BLaER1 (cell line): ENCODE measurements around the gene CPM.
"Not testable (repeated sequence)": the region's sequence is repeated elsewhere in the genome, so short reads cannot be mapped to it uniquely, and the experiment has no call there.

ENCODE experiments used
- H3K27ac ChIP-seq: shearing (Covaris generic); formaldehyde crosslinking; 2 replicates; pipeline ENCODE4 v1.8.1; 2022
- H3K27me3 ChIP-seq: shearing (Covaris generic); formaldehyde crosslinking; 2 replicates; pipeline ENCODE4 v1.8.1; 2022
- H3K36me3 ChIP-seq: shearing (Covaris generic); formaldehyde crosslinking; 2 replicates; pipeline ENCODE4 v1.8.1; 2022
- H3K4me1 ChIP-seq: shearing (Covaris generic); formaldehyde crosslinking; 2 replicates; pipeline ENCODE4 v1.8.1; 2022
- H3K4me2 ChIP-seq: shearing (Covaris generic); formaldehyde crosslinking; 2 replicates; pipeline ENCODE4 v1.8.1; 2022
- H3K4me3 ChIP-seq: shearing (Covaris generic); formaldehyde crosslinking; 2 replicates; pipeline ENCODE4 v1.8.1; 2022
- H3K9ac ChIP-seq: shearing (Covaris generic); formaldehyde crosslinking; 2 replicates; pipeline ENCODE4 v1.8.1; 2022
- H3K9me3 ChIP-seq: shearing (Covaris generic); formaldehyde crosslinking; 2 replicates; pipeline ENCODE4 v1.8.1; 2022
- H4K20me1 ChIP-seq: shearing (Covaris generic); formaldehyde crosslinking; 2 replicates; pipeline ENCODE4 v1.8.1; 2022
- Cebpa-rat ChIP-seq: shearing (Covaris generic); IDR thresholded peaks from 2 replicates; pipeline ENCODE4 v1.8.1; 2022

Gene CPM

GRCh38 chr12:68870443-68870842 is 62.5 kb downstream of the CPM start:
- Histone ChIP-seq H3K27ac (no peak overlapping the region), H3K9ac (no peak overlapping the region), H3K4me1 (peaks cover 70% of the 10 kb centered on the region), H4K20me1 (no peaks in the 10 kb centered on the region), H3K4me3 (no peak overlapping the region), H3K4me2 (peak overlapping the region; percentile 73), H3K36me3 (no peaks in the 10 kb centered on the region), H3K27me3 (no peaks in the 10 kb centered on the region), H3K9me3 (peaks cover 6% of the 10 kb centered on the region; the same call in 1 of the 2 replicates)
- TF ChIP-seq Cebpa-rat = no peak

GRCh38 chr12:68870011-68870410 is 63.0 kb downstream of the CPM start:
- Histone ChIP-seq H3K9ac (no peak overlapping the region; the same call in 1 of the 2 replicates), H4K20me1 (no peaks in the 10 kb centered on the region), H3K9me3 (peaks cover 6% of the 10 kb centered on the region; the same call in 1 of the 2 replicates), H3K4me2 (peak overlapping the region; percentile 73), H3K4me1 (peaks cover 66% of the 10 kb centered on the region), H3K36me3 (no peaks in the 10 kb centered on the region), H3K27ac (peak overlapping the region; percentile 34; the same call in 1 of the 2 replicates), H3K27me3 (no peaks in the 10 kb centered on the region), H3K4me3 (no peak overlapping the region)
- TF ChIP-seq Cebpa-rat = no peak

DNA sequence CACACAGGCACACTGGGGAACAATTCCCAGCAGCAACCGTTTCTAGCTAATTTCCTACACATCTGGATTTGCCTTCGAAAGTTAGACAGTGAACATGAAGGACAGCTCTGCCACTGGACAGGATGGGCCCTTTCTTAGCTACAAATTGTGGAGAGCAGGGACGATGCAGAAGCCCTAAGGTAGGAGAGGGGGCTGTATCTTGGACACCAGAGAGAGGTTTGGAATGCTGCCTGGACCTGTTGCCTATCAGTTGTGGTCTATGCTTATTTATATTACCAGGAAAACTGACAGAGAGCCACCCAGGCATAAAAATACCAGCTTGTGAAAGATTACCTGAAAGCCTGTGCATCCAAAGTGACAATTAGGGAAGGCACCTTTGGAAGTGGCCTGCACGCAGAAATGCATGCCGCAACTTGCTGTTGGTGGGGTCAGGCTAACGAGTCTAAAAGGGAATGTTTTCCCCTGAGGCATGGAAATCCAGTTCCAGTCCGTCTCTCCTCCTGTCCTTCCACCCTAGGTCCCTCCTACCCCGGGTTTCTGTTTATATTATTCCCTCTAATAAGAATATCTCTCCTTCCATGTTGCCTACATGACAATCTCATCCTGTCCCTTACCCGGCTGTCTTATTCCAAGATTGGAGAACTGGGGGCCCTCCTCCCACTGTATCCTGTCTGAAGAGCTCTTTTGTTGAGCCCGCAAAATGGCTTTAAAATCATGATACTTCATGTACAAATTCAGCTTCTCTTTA is 64.8 kb downstream of the CPM start:
- Histone ChIP-seq H3K4me1 (peaks cover 56% of the 10 kb centered on the region), H3K27me3 (no peaks in the 10 kb centered on the region), H3K36me3 (no peaks in the 10 kb centered on the region), H3K4me3 (no peak overlapping the region), H4K20me1 (no peaks in the 10 kb centered on the region), H3K27ac (no peak overlapping the region), H3K9ac (no peak overlapping the region), H3K4me2 (peak overlapping the region; percentile 14), H3K9me3 (no peaks in the 10 kb centered on the region)
- TF ChIP-seq Cebpa-rat = no peak

DNA sequence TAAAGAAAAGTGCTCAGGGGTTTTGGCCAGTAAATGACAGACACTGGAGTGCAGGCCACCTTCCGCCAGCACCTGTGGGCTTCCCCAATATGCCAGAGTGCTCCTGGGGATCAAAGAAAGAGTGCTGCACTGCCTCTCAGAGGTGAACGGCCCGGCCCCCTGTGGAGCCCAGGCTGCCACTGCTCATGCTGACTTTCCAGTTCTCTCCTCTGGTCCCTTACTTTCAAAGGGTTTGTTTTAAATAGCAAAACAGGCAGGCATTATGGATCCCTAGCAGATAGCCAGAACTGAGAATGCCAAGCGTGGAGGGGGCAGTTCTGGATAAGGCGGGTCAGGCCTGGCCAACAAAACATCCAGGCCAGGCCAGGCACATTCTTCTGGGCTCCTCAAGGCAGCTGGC is 65.4 kb downstream of the CPM start:
- TF ChIP-seq Cebpa-rat = no peak
- H3K27ac ChIP-seq = no peak overlapping the region
- H3K27me3 ChIP-seq = no peaks in the 10 kb centered on the region
- H3K36me3 ChIP-seq = no peaks in the 10 kb centered on the region
- no peaks in the 10 kb centered on the region for H3K9me3 ChIP-seq
- no peak overlapping the region for H3K4me3 ChIP-seq
- no peaks in the 10 kb centered on the region for H4K20me1 ChIP-seq
- peak overlapping the region; percentile 14 for H3K4me2 ChIP-seq
- H3K4me1 ChIP-seq = peaks cover 56% of the 10 kb centered on the region
- H3K9ac ChIP-seq = no peak overlapping the region

GRCh38 chr12:68866950-68867349 is 66.0 kb downstream of the CPM start:
- Histone ChIP-seq H4K20me1 (no peaks in the 10 kb centered on the region), H3K9ac (no peak overlapping the region), H3K27ac (no peak overlapping the region), H3K4me2 (no peak overlapping the region), H3K4me3 (no peak overlapping the region), H3K9me3 (no peaks in the 10 kb centered on the region), H3K36me3 (no peaks in the 10 kb centered on the region), H3K4me1 (peaks cover 52% of the 10 kb centered on the region), H3K27me3 (no peaks in the 10 kb centered on the region)
- TF ChIP-seq Cebpa-rat = no peak

DNA sequence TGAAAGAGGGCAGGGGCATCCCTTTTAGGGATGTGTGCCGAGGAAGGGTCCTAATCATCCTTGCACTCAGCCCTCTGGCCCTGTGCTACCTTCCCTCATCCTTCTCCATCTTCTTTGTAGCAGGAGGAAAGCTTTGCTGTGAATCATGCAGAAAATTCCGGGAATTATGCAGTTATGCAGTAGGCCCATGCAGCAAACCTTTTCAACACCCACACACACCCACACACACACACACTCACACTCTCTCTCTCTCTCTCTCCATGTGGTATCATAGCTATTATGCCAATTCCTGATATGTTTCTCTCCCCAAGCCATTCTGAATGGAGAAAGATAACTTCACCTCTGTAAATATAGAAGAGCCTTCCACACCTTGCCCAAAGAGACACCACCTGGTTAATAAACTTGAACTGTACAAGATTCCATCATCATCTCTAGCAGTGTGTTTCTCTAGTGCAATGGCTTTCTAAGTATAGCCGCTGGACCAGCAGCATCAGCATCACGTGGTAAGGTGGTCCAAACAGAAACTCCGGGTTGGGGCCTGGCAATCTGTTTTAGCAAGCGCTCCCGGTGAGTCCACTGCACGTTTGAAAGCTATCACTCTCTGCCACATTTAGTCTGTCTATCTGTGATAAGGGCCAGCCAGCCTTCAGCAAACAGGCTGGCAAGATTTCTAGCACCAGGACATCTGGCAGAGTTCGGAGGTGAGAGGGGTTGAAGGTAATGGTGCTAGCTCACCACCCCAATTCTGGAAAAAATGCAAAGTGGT is 67.4 kb downstream of the CPM start:
- H3K36me3 ChIP-seq = no peaks in the 10 kb centered on the region
- no peak for TF ChIP-seq Cebpa-rat

DNA sequence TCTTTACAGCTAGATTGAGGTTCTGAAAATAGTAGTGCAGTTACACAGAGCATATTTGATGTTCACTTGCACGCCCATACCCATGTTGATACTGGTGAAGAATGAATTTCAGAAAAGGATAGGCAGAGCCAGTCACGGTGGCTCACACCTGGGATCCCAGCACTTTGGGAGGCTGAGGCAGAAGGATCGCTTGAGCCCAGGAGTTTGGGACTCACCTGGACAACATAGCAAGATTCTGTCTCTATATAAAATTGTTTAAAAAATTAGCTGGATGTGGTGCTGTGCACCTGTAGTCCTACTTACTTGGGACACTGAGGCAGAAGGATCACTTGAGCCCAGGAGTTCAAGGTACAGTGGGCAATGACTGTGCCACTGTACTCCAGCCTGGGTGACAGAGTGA is 68.4 kb downstream of the CPM start:
- Histone ChIP-seq H3K4me1 (peaks cover 29% of the 10 kb centered on the region), H3K27ac (no peak overlapping the region), H3K4me2 (no peak overlapping the region), H3K9ac (no peak overlapping the region), H4K20me1 (no peaks in the 10 kb centered on the region), H3K9me3 (no peaks in the 10 kb centered on the region), H3K36me3 (no peaks in the 10 kb centered on the region), H3K4me3 (no peak overlapping the region), H3K27me3 (no peaks in the 10 kb centered on the region)
- TF ChIP-seq Cebpa-rat = no peak

More for the DNA sequence above, 67.4 kb downstream of the CPM start:
- Histone ChIP-seq H3K4me3 (no peak overlapping the region), H3K27me3 (no peaks in the 10 kb centered on the region), H3K4me1 (peaks cover 38% of the 10 kb centered on the region), H3K9ac (no peak overlapping the region), H3K27ac (no peak overlapping the region), H4K20me1 (no peaks in the 10 kb centered on the region), H3K4me2 (no peak overlapping the region), H3K9me3 (no peaks in the 10 kb centered on the region)

DNA sequence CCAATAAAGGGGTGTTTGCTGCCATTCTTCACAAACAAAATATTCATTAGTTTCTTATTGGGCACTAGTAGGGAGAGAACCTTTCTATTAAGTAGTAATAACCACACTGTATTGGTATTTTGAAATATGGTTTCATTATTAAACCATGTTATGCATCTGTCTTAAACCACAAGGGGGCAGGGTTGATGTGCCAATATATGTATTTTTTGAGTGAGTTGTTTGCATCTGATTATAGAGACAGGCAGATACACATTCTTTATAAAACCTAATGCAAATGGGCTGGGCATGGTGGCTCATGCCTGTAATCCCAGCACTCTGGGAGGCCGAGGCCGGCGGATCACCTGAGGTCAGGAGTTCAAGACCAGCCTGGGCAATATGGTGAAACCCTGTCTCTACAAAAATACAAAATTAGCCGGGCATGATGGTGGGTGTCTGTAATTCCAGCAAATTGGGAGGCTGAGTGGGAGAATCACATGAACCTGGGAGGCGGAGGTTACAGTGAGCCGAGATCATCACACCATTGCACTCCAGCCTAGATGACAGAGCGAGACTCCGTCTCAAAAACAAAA is 69.0 kb downstream of the CPM start:
- H3K27me3 ChIP-seq, H3K27ac ChIP-seq, H3K36me3 ChIP-seq, H3K4me3 ChIP-seq, H3K9ac ChIP-seq, H3K9me3 ChIP-seq, H4K20me1 ChIP-seq, H3K4me2 ChIP-seq: not testable (repeated sequence)
- peaks cover 22% of the 10 kb centered on the region for H3K4me1 ChIP-seq

DNA sequence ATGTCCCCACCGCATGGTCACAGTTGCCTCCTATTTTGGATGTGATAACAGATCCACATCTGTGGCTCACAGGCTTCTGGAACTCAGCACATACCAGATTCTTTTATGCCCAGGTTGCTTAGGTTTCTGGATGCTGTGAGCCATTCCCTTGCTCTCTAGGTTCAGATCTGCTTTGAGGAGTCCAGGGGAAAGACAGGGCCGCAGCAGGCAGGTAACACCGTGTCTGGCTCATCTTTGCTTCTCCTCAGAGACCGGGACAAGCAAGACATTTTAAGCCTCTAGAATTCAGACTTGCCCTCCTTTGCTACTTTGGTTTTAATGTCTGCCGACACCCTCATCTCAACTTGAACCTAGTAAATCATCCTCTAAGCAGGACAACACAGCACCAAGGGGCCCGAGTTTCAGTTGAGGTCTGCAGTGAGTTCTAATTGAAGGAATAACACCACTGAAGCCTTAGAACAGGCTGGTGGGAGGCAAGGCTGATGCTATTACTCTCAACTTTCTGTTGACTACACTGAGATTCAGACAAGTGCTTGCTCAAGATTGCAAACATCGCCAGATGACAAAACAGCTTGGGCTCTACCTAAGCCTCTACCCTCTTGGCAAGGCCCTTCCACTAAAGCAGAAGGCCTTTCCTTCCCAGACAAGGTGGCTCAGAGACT is 69.7 kb downstream of the CPM start:
- H3K4me1 ChIP-seq = peaks cover 16% of the 10 kb centered on the region
- H3K36me3 ChIP-seq = no peaks in the 10 kb centered on the region
- H3K27me3 ChIP-seq = no peaks in the 10 kb centered on the region
- H3K4me2 ChIP-seq = no peak overlapping the region
- no peaks in the 10 kb centered on the region for H4K20me1 ChIP-seq
- H3K4me3 ChIP-seq = no peak overlapping the region
- no peaks in the 10 kb centered on the region for H3K9me3 ChIP-seq
- no peak for TF ChIP-seq Cebpa-rat
- no peak overlapping the region for H3K27ac ChIP-seq
- 0 out of 2 replicates have a peak overlapping the region, but pooled peaks have one; percentile 11 for H3K9ac ChIP-seq
